GM19238 (cell line): ENCODE data around the gene STARD5.

Source experiments
- DNase-seq: peaks from one replicate; pipeline ENCODE4 v3.0.0; 2011; ENCODE audit warnings: low spot score; ENCODE audit not compliant: insufficient read length

Gene STARD5

GRCh38 chr15:81274931-81275707, 48.8 kb downstream of the STARD5 start:
- peak; percentile 53 for DNase-seq

DNA sequence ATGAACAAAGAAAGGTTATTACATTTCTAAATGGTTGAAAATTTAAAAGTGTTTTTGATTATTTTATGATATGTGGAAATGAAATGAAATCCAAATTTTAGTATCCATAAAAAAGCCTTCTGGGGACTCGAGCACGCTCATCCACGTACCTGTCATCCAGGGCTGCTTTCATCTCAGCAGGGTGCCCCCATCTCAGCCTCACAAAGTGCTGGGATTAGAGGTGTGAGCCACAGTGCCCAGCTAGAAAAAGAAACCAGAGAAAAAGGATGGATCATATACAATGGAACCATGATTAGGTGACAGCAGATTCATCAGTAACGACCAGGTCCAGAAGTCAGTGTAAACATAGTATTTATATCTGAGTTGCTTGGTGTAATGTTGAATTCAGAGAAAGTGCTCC, 49.7 kb downstream of the STARD5 start:
- no peak for DNase-seq

GRCh38 chr15:81273855-81274254, 50.1 kb downstream of the STARD5 start:
- DNase-seq: no peak

- no peak for DNase-seq
Observed at GRCh38 chr15:81273200-81273599, 50.7 kb downstream of the STARD5 start.

- DNase-seq: no peak
Observed at GRCh38 chr15:81271761-81272644, 51.9 kb downstream of the STARD5 start.

GRCh38 chr15:81270781-81271491, 53.0 kb downstream of the STARD5 start:
- no peak for DNase-seq

GRCh38 chr15:81270188-81270587, 53.8 kb downstream of the STARD5 start:
- no peak for DNase-seq

- DNase-seq: no peak
Observed at GRCh38 chr15:81268881-81269601, 54.9 kb downstream of the STARD5 start.

DNA sequence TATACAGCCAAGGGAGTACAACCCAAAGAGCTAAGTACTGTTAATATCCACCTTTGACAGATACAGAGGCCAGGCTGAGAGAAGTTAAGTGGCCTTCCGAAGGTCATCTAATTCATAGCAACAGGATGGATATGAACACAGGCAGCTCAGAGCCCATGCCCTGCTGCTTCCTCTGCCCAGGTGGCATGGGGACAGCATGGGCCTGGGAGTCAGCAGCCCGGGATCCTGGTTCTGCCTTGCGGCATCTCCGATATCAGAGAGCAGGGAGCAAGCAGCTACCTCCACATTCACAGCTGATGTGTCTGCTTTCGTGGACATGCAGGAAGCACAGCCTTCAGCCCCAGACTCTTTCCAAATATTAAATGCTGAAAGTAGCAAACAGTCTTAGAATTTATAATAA, 55.6 kb downstream of the STARD5 start:
- no peak for DNase-seq

- peak; percentile 66 for DNase-seq
Observed at GRCh38 chr15:81265944-81266775, 57.8 kb downstream of the STARD5 start.

GRCh38 chr15:81265256-81265943, 58.5 kb downstream of the STARD5 start:
- no peak for DNase-seq

DNA sequence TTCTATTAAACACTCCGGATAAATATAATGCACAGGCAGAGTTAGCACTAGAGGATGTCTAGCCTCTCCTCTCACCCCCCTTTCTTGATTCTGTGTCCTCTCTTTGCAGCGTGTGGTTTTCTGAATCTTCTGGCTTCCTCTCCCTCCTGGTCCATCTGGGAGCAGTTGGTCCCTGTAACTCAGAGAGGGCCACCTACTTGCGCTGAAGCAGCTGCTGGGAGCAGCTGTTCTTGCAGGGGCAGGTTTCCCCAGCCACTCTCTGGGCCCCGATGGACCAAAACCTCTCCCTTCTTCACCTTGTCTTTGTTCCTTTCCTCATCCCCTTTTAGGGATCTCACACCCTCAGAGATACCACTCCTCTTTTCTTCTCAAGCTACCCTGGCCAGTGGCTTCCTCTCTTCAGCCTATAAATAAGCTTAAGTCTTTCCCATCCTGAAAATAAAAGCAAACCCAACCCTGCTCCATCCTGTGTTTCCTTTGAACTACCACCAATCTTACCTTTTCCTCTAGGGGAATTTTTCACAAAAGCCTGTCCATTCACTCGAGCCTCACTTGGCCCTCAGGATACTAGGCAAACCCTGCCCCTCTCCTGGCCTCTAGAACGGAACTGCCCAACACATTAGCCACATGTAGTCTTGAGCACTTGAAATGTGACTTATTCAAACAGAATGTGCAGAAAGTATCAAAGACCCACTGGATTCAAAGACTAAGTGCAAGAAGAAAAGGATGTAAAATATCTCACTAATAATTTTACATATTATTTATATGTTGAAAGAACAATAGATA, 59.7 kb downstream of the STARD5 start:
- no peak for DNase-seq

GRCh38 chr15:81263477-81263876, 60.5 kb downstream of the STARD5 start:
- DNase-seq: no peak

- DNase-seq: no peak
Observed at GRCh38 chr15:81261172-81261811, 62.6 kb downstream of the STARD5 start.

GRCh38 chr15:81259760-81260298, 64.1 kb downstream of the STARD5 start:
- DNase-seq: no peak
